ENCODE data around the gene KRTAP10-12.

- TF ChIP-seq GATA2 (IDR thresholded peaks at IDR 0.05; ENCODE audit: low read depth, low read length) (no peak), GATA3 (IDR thresholded peaks at IDR 0.05; ENCODE audit: low read depth, low read length) (no peak)
Measured at GRCh38 chr21:44695641-44696040, 1.3 kb upstream of the KRTAP10-12 start.
